NCI-H524 treated with DMSO at 0.1 percent for 48 hours (cell line): ENCODE data around the gene AURKA.
A peak's percentile ranks its signal among the peaks of the same experiment; 100 is the strongest.
"Not testable (repeated sequence)": the region's sequence is repeated elsewhere in the genome, so short reads cannot be mapped to it uniquely, and the experiment has no call there.

ENCODE experiments used
- DNase-seq: peaks from one replicate; lab custom pipeline; 2025; lab: John Stamatoyannopoulos, UW

Gene AURKA

DNA sequence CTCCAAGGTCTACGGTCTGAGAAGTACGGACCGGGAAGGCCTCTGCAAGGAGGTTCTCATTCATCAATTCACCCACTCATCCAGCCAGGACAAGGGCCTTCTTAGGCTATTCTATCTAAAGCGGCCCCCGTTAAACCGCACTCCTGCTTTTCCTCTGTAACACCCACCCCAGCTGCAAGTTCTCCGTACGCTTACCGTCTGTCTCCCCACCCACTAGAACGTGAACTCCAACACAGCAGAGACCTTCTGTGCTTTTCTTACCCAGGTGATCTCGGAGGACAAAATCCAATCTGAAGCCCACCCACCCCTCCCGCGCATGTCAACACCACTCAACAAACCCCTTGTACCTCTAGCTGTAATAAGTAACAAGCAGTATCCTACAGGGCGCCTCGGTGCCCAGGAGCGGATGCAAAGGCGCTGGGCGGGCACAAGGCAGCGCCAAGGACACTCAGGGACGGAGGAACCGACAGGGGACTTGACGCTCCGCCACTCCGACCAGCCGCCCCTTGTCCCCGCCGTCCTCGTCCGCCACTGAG, 351 bp downstream of the AURKA start:
- no peak for DNase-seq

DNA sequence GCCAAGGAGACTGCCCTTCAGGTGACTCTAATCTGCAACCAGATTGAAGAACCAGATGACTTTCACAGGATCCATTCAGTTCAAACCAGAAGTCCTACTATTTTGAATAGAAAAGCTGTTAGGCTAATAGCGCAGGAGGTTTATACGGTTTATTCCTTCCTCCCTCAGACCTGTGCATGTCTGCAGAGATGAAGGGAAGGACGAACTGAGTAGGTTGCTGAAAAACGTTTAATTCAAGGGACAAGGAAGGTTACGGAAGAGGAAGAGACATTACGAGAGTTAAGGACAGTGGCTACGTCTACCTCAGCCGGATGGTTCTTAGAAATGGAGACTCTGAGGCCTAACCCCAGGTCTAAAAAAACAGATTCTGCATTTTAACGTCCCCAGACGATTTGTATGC, 978 bp downstream of the AURKA start:
- DNase-seq = no peak

DNA sequence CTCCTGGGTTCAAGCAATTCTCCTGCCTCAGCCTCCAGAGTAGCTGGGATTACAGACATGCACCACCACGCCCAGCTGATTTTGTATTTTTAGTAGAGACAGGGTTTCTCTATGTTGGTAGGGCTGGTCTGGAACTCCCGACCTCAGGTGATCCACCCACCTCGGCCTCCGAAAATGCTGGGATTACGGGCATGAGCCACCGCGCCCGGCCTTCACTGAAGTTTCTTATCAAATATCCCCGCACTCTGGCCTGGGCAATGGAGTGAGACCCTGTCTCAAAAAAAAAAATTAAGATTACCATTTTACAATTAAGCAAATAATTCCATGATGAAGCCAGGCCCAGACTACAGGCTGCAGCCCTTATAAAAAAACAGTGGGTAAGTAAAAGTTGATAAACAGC, 1.6 kb downstream of the AURKA start:
- DNase-seq = not testable (repeated sequence)

DNA sequence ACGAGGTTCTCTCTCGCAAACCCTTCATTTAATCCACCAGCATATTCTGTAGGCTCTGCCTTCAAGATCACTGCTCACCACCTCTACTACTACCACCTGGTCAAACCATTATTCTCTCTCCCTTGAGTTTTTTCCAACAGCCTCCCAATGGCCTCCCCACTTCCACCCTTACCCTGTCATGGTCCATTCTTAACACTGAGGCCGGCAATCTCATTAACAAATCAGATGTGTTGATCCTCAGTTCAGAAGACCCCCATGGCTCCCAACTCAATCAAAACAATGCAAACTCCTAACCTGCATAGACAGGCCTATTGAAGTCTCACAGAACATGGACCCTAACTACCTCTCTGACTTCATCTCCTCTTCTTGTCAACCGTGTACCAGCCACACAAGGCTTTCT, 2.2 kb downstream of the AURKA start:
- DNase-seq = no peak

DNA sequence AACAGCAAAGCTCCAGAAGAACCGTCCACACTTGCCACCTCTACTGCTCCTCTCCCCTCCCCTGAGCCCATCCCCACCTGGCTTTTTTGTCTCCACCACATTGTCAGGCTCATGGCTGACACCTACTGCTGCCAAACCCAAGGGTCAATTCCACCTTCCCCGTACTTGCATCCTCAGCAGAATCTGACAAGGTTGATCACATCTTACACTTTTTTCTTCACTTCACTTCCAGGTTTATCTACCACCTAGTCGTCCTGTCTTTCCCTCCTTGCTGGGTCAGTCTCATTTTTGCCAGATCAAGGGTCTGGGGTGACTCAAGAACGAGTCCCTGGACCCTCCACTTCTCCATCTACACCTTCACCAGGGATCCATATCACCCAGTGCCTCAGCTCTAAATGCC, 3.1 kb downstream of the AURKA start:
- DNase-seq = no peak

DNA sequence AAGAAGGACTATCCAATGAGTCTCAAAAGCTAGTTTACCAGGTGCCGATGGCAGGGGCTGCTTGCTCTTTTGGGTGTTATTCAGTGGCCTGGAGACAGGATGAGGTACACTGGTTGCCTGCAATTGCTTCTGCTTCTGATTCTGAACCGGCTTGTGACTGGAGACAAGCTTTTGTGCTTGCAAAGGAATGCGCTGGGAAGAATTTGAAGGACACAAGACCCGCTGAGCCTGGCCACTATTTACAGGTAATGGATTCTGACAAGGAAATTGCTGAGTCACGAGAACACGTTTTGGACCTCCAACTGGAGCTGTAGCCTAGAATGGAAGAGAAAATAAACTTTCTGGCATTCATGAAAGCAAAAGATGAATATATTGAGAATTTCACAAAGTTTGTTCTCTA, 5.8 kb downstream of the AURKA start:
- DNase-seq = no peak

DNA sequence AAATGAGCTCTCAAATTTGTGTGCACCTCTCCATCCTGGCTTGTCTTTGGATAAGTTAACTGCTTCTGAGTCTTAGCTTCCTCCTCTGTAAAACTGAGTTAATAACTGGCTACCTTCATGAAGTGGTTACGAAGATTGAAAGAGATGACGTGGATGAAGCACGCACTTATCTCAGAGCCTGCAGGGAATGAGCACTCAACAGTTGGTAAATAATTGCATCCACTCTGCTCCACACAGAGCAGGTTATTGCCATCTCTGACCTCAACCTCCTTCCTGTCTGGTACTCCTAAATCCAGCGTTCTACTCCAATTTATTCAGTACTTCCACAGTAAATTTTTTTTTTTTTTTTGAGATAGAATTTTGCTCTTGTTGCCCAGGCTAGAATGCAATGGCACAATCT, 6.9 kb downstream of the AURKA start:
- DNase-seq = no peak

DNA sequence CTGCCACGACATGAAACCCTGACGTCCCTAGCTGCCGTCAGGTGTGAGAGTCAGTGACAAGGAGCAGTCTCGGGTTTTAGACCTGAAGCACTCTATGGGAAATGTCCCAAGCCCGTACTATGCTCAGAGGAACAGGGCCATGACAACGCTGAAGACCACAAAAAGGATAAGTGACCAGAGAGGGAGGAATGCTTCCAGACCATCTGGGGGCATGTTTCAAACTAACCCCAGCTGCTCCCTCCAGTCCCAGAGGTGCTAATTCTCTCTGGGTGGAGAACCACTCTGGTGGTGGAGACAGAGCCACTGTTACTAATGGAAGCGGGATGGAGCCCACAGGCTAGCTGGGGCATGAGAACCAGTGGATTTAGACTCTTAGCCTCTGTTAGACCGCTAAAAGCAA, 8.7 kb downstream of the AURKA start:
- DNase-seq = no peak

DNA sequence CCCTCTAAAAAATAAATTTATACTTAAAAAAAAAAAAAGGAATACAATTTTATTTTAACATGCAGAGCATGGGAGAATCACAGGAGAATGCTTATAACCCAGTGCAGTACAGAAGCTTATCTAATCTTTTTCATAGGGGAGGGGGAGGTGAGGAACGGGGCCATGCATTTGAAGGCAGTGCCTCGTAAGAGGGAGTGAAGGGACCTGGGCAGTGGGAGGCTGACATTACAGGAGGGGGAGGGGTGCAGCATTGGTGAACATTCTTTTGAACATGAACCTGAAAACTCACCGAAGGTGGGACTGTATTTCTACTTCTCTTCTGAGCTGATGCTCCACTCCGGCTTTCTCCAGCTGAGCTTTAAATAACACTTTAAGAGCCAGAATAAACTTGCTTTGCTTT, 9.3 kb downstream of the AURKA start:
- no peak for DNase-seq

DNA sequence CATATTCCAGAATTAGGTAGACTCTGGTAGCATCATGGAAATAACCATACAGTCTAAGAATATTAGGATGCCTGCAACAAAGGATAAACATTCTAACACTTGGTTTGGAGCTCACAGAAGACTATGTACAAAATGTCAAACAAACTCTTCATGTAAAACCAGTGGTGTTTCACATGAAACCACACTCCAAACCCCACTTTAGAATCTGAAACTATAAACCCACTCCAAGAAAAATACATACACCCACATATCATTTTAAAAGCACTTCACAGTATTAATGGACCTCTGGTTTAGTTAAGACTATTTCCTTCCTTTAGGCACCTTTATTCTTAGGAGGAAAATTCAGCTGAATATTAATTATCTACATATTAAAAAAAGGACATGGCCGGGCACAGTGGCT, 10.5 kb downstream of the AURKA start:
- DNase-seq = no peak

DNA sequence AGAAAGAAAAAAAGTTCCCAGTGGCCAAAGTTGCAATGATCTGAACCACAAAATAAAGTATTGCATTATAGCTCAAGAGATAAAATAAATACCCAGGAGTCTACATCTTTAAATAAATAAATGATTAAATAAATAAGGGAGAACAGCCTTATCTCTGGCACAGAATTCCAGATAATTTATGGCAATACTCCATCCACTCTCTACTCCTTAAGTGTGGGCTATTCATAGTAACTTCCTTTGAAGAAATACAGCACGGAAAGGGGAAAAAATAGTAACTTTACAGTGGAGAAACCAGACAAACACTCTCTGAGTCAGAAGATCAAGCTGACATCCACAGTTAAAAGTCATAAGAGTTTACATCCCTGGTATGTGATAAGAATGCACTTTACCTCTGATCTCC, 11.6 kb downstream of the AURKA start:
- no peak for DNase-seq

DNA sequence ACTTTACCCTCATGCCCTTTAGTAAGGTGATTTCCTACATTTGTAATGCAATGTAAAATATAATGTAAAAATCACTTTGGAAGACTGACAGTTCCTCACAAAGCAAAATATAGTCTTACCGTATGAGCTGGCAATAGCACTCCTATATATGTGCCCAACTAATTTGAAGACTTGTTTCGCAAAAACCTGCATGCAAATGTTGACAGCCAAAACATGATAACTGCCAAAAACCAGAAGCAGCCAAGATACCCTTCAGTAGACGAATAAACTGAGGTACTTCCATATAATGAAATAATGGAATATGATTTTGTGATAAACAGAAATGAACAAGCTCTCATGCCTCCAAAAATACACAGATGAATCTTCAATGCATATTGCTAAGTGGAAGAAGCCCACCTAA, 13.6 kb downstream of the AURKA start:
- no peak for DNase-seq

DNA sequence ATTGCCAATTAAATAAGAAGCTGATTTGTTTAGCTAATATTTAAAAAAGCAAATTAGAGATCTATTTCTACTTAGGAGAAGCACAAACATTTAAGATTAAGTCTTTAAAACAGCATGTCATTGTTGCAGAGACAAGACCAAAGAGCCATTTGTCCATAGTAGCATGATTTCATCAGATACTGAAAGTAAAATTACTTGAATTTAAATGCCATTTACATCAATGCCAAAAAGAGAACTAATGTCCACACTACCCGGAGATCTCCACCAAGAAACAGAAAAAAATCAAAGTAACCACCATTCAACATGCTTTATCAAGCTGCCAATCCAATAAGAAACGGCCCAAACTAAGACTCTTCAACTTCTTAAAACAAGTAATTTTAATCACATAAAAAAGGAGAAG, 15.7 kb downstream of the AURKA start:
- DNase-seq = no peak

DNA sequence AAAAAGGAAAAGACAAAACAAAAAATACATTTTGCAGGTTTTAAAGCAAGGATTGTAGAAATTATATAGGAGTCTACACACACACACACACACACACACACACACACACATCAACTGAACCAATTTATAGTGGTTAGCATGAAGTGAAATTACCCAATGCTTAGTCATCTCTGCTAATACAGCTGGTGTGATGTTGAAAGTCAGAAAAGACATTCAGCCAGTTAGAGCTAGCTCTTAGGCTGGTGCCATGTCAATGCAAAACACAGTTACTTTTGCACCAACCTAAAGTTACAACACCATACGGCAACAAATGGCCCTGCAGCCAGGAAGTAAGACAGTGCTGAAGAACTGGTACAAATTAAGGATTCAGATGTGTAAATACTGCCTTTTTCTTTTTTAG, 18.1 kb downstream of the AURKA start:
- DNase-seq = no peak

DNA sequence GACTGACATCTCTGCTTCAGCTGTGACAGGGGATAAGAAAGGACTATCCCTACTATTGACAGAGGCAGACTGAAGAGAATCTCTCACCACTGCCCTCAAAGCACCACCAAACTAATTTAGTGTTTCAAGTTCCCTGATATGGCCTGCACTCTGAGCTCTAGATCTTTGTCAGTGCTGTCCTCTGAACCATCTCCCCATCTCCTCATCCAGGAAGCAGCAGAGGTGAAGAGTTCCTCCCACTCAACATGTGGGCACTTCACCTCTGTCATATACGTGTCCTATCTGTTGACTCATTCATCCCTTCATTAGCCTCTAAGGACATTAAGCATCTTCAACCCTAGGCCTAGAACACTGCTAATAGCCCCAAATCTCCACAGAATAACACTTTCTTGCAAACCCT, 19.2 kb downstream of the AURKA start:
- DNase-seq = no peak

DNA sequence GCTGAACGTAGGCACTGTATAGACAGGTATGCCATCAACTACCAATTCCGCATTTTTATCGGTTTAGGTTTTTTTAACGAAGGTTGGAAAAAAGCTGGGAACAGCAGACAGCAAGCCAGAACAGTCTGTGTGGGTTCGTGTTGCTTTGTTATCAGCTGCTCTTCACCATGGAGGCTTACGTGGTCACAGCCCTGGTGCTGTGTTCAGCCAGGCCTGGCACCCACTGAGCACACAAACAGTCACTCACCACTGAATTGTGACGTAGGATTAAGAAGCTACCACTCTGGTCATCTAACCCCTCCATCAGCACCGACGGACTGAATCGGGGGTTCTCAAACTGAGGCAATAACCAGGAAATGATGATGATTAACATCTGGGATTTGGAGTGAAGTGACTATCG, 20.0 kb downstream of the AURKA start:
- DNase-seq = no peak

DNA sequence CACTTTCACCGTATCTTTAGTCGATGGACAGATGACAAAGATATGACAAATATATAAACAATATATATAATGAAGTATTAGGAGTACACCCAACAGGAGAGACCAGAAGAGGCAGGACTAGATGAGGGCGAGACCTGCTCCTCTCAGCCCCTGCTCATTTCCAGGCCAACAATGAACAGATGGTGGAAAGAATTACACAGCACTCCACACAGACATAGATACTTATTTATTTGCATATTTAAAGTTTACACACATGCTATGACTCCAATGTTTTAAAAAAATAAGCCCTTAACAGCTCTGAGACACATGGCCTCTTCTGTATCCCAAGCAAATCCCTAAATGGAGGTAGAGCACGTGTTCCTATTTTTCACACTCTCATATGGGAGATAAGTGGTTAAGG, 22.8 kb downstream of the AURKA start:
- DNase-seq = peak; percentile 87

DNA sequence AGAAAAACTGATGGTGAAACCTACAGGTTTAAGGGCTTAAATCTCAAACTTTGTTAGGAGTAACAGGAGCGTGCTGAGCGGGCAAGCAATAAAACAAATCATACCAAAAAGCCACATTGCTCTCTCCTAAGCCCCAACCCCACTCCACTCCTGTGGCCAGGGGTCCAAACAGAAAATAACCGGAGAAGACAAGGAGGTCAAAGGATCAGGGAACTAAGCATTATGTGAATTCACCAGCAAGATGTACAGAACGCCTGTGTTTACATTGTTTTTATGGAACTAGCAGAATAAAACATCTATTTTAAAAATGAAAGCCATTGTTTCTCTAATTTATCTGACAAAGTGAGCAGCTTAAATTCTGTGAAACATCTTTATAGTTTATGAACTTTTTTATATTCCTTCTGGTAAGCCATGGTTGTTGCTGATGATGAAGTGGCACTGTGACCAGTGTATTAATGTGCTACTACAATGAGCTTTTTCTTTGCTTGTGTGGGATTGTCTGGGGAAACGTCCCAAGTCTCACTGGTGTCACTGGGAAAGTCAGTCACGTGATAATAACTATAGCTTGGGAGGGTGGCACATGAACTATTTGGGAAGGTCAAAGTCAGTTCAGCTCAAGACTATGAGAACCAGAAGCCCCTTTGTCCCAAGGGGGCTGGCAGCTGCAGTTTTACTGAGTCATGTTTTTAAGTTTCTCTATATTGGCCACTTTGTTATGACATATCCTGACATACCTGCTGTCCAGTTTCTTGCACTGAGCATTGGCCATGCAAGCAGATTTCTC, 23.5 kb downstream of the AURKA start:
- no peak for DNase-seq

DNA sequence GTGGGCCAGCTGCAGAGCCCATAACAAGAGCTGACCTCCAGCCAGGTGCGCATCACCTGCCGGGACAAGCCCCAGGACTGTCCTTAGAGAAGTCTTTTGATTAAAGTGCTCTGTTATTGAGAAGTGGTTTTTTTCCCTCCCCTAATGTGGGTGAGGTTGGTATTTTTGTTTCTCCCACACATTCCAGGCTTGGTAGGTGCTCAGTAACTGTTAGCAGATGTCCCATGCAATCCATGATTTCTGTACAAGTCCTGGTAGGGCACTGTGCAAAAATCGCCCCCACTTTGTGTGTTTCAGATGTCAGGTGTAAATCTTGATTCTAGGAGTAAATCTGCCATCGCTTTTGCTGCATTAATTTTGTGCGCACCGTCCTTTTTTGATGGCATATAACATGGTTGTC, 28.5 kb downstream of the AURKA start:
- DNase-seq = no peak

DNA sequence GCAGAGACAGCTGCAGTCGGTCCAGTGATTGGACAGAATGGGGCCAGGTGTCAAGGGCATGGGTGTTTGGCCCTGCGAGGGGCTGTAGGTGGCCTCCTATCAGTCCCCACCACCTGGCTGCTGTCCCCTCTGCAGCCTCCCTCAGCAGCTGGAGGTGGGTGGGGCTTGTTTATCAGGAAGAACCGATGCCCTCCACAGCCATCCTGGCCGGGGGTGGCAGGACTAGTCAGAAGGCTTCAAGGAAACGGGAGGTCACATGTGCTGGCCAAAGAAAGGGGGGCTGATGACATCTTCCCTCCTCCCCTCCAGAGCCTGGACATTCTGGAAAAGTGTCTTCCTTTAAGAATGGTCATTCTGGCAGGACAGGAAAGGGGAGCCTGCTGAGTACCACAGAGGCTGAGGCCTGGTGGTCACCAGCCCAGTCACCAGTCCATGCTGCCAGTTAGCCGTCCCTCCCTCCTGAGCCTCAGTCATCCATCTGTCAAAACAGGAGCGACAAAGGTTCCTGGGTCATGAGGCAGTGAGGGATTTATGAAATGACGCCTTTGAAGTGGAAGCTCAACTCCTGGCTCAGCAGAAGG, 29.1 kb downstream of the AURKA start:
- DNase-seq = peak; percentile 40

DNA sequence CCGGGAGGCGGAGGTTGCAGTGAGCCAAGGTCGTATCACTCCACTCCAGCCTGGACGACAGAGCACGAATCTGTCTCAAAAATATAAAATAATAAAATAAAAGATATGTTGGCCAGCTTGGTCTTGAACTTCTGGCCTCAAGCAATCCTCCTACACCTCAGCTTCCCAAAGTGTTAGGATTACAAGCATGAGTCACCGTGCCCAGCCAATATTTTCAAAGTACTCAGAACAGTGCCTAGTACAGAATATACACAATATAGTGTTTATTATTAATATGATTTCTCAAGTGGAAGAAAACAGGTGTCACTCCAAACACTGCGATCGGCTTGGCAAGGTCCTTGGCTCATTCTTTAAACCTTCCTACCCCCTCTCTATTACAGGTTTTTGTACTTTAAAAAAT, 30.1 kb downstream of the AURKA start:
- DNase-seq = no peak

DNA sequence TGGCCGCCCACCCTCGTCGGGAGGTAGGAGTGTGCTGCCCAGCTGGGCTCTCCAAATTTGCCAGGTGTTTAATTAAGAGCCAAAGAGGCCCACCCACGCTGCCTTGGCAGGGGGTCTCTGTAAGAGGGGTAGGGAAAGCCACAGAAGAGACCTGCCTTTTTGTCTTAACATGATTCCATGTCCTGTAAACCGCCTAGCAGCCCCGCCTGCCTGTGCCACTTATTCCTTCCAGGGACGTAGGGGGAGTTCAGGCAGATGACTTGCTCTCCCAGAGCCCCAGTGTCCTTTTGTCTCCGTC, 31.2 kb downstream of the AURKA start:
- peak; percentile 63 for DNase-seq

DNA sequence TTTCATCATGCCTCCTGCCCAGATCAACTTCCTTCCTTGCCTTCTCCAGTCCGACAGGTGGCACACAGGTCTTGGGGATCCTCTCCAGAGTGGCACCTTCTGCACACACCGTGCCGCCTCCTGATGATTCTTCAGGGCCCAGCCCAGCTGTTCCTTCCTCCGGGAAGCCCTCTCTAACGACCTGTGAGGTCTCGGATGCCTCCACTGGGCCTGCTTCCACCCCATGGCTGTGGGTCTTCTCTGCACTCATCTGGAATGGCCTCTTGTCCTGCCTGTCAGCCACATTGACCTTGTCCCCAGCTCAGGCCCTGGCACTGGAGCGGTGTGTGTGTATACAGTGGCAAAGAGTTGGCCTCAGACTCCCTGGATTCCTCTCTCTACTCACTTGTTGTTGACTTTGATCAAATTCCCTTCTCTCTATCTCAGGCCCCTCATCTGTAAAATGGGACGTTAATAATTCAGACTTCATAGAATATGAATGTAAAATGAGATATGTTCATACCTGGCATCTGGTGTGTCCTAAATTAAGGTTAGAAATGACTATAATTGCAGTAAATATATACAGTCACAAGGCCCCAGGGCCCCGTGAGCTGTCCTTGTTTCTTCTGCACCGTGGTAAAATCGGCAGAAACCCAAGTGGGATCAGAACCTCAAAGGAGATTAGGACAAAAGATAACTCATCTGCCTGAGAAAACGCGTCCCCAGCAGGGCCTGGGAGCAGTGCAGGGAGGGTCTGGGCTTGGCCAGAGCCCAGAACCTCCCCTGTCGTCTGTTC, 31.7 kb downstream of the AURKA start:
- DNase-seq = no peak
